GM12878 (cell line): ENCODE data around the gene USP11. TPM values are rescaled to one million over a fixed set of nuclear protein-coding genes. Genes with fewer than 3 reads are reported as not detected.

ENCODE experiments used
- ATAC-seq: fragments of 200-7000 bp; cut with Tn5 transposase; 3 replicates; pipeline ENCODE4 v1.9.1; 2020; ENCODE audit warnings: mild to moderate bottlenecking, moderate library complexity
- BruUV-seq: library from RNA; stranded (reverse); fragments of 400-500 nt; replicated peaks from 2 replicates; lab custom pipeline; 2021; lab: Mats Ljungman, UMichigan
- CTCF ChIA-PET: fragments of 300-600 bp; sonication (Branson Sonifier 250); formaldehyde crosslinking; extraction: SDS; loops from one replicate; lab custom pipeline; 2021; ENCODE audit warnings: inconsistent platforms; lab: Yijun Ruan, JAX
- POLR2A ChIA-PET: fragments of 350-600 bp; formaldehyde crosslinking; extraction: SDS; loops from one replicate; lab custom pipeline; 2021; ENCODE audit warnings: inconsistent platforms; lab: Charles Lee
- RAD21 ChIA-PET: fragments of 300-600 bp; sonication (Branson Sonifier 250); formaldehyde crosslinking; loops from one replicate; lab custom pipeline; 2023; ENCODE audit warnings: antibody characterized with exemption; ENCODE audit not compliant: unreplicated experiment; lab: Charles Lee
- SMC1A ChIA-PET: fragments of 300-600 bp; sonication (Branson Sonifier 250); formaldehyde crosslinking; loops from one replicate; lab custom pipeline; 2023; ENCODE audit not compliant: unreplicated experiment, uncharacterized antibody; lab: Charles Lee
- DNase-seq: peaks from one replicate; pipeline ENCODE4 v3.0.0-alpha.2; 2011; ENCODE audit warnings: low read depth, low spot score
- FAIRE-seq: peaks from 3 replicates; lab custom pipeline; 2011; peaks lifted over from hg19 to GRCh38; lab: Jason Lieb, UNC
- H2AFZ ChIP-seq: 2 replicates; pipeline ENCODE4 v1.6.0; 2011; ENCODE audit warnings: low read depth, low read length, control low read depth; ENCODE audit not compliant: control insufficient read depth
- H3K27ac ChIP-seq: 2 replicates; pipeline ENCODE4 v1.5.1; 2011; ENCODE audit warnings: control low read depth; ENCODE audit not compliant: control insufficient read depth, insufficient read depth
- H3K27me3 ChIP-seq, 2 experiments: replicated peaks in 1 of 2; 2 replicates each; pipeline versions ENCODE4 v1.6.0 to v1.6.1; 2011; ENCODE audit warnings: low read length in 1 of 2; ENCODE audit not compliant: control insufficient read depth in 2 of 2, insufficient read depth in 2 of 2
- H3K36me3 ChIP-seq, 2 experiments: 2 replicates each; pipeline ENCODE4 v1.5.1; 2011; ENCODE audit warnings: low read length in 1 of 2; ENCODE audit not compliant: control insufficient read depth in 2 of 2, insufficient read depth in 2 of 2
- H3K4me1 ChIP-seq: 2 replicates; pipeline ENCODE4 v1.6.1; 2011; ENCODE audit warnings: mild to moderate bottlenecking, low read length, moderate library complexity, mixed read lengths; ENCODE audit not compliant: control insufficient read depth, insufficient read depth
- H3K4me2 ChIP-seq: 2 replicates; pipeline ENCODE4 v1.6.0; 2011; ENCODE audit warnings: control low read depth; ENCODE audit not compliant: control insufficient read depth, insufficient read depth
- H3K4me3 ChIP-seq: fragments of 200-600 bp; sonication (generic); 2 replicates; pipeline ENCODE4 v1.5.1; 2016
- H3K79me2 ChIP-seq: 2 replicates; pipeline ENCODE4 v1.6.0; 2011; ENCODE audit warnings: low read length; ENCODE audit not compliant: control insufficient read depth, insufficient read depth
- H3K9ac ChIP-seq: 2 replicates; pipeline ENCODE4 v1.8.0; 2011; ENCODE audit warnings: low read length, control low read depth, mixed read lengths; ENCODE audit not compliant: control insufficient read depth, insufficient read depth
- H3K9me3 ChIP-seq: replicated peaks from 3 replicates; pipeline ENCODE4 v1.5.1; 2011; ENCODE audit warnings: mild to moderate bottlenecking, low read length; ENCODE audit not compliant: control insufficient read depth, insufficient read depth
- H4K20me1 ChIP-seq: 2 replicates; pipeline ENCODE4 v1.6.0; 2011; ENCODE audit not compliant: control insufficient read depth, insufficient read depth
- EGR1 ChIP-seq, 2 experiments: IDR thresholded peaks; 1 replicate in 1 of 2; 2 replicates in 1 of 2; pipeline ENCODE4 v1.6.1; 2011 to 2012; ENCODE audit warnings: low read depth in 2 of 2, low read length in 2 of 2, borderline replicate concordance in 1 of 2, mild to moderate bottlenecking in 1 of 2, moderate library complexity in 1 of 2
- RELB ChIP-seq: fragments of 450-650 bp; IDR thresholded peaks from 2 replicates; pipeline ENCODE4 v1.6.1; 2017; ENCODE audit warnings: low read depth, mild to moderate bottlenecking, moderate library complexity
- TCF12 ChIP-seq: IDR thresholded peaks from 2 replicates; pipeline ENCODE4 v1.6.1; 2011; ENCODE audit warnings: low read depth, mild to moderate bottlenecking, low read length
- USF1 ChIP-seq: IDR thresholded peaks from 2 replicates; pipeline ENCODE4 v1.6.1; 2011; ENCODE audit warnings: borderline replicate concordance, low read depth, mild to moderate bottlenecking, moderate library complexity, mixed read lengths, low read length; ENCODE audit not compliant: insufficient read depth; ENCODE audit errors: extremely low read length
- USF2 ChIP-seq: IDR thresholded peaks from 2 replicates; pipeline ENCODE4 v1.6.1; 2011; ENCODE audit warnings: low read depth, low read length, improper control_type of control experiment, borderline replicate concordance
- WGBS: methylation state at CpG from one replicate; pipeline ENCODE4 v1.1.6; 2016; ENCODE audit warnings: low lambda C conversion rate; ENCODE audit not compliant: insufficient replicate concordance, insufficient coverage; ENCODE audit errors: missing lambda C conversion rate; 5-methylcytosine and 5-hydroxymethylcytosine counted together
- in situ Hi-C: fragments of 300-500 bp; cut with MboI; formaldehyde crosslinking; loops from 9 replicates; pipeline ENCODE4 v1.14.3; 2018; ENCODE audit warnings: mixed read lengths
- intact Hi-C: fragments of 100-400 bp; cut with micrococcal nuclease; formaldehyde crosslinking; loops from one replicate; pipeline ENCODE4 v1.14.2; 2022; ENCODE audit not compliant: unreplicated experiment
- polyA plus RNA-seq, 11 experiments: library from polyadenylated mRNA; depleted of rRNA in 4 of 11; unstranded in 6 of 11; stranded (reverse) in 5 of 11; fragments of >200 nt; fragmentation: Nextera tagmentation in 4 of 11; fragmentation: Illumina TruSeq in 1 of 11; extraction: Ambion mirVana in 4 of 11; extraction: Trizol in 1 of 11; gene quantifications; 1 replicate in 1 of 11; 2 replicates in 10 of 11; pipeline versions ENCODE4 v1.2.1 to v1.2.3, GENCODE V29; 2011 to 2016; ENCODE audit warnings: inconsistent platforms in 2 of 11, missing spikeins in 2 of 11, low read depth in 1 of 11
- total RNA-seq, 4 experiments: library from RNA; depleted of rRNA in 3 of 4; stranded (reverse); fragments of >200 nt in 3 of 4; fragmentation: Illumina TruSeq in 1 of 4; extraction: Trizol in 1 of 4; gene quantifications; 2 replicates each; pipeline versions ENCODE4 v1.2.1 to v1.2.3, GENCODE V29; 2013 to 2021

USP11 gene
- total and polyA plus RNA-seq, 10 of the 15 experiments (the other 5 are each of a cell fraction or from before 2014, with no cell fraction given) = 3.3 to 44.0 (median 20.9) TPM

- TF ChIP-seq TCF12 = no peak
- in situ Hi-C loops = no loop called here
- no peak for ATAC-seq
Measured at GRCh38 chrX:47278691-47279090, 45.9 kb downstream of the USP11 start.

GRCh38 chrX:47283015-47283771, 50.4 kb downstream of the USP11 start:
- intact Hi-C loops (no loop called here), in situ Hi-C loops (no loop called here)
- no peak overlapping the region for H3K4me3 ChIP-seq
- no peak overlapping the region for H3K27ac ChIP-seq
- no peak overlapping the region for H3K9ac ChIP-seq
- H3K4me1 ChIP-seq = no peaks in the 10 kb centered on the region
- ChIA-PET POLR2A (no interaction called here), RAD21 (no interaction called here), SMC1A (interaction anchor here (0.7 kb wide), 1 partner anchor 545 kb away, joined by 3 read pairs; no protein-coding TSS in a partner anchor), CTCF (no interaction called here)
- H2AFZ ChIP-seq = no peak overlapping the region
- DNase-seq = no peak
- no peaks in the 10 kb centered on the region for H3K27me3 ChIP-seq
- no peaks in the 10 kb centered on the region for H4K20me1 ChIP-seq
- FAIRE-seq = peak; percentile 59
- no peak for ATAC-seq
- TF ChIP-seq USF1 (peak; percentile 71), EGR1 (IDR thresholded peaks at IDR 0.05; ENCODE audit: borderline replicate concordance in 1 of 2, low read depth in 2 of 2, low read length in 2 of 2) (peak in 1 of 2 experiments; percentile 67; a peak in 2 of 3 replicates), RELB (no peak), USF2 (no peak)
- 56% methylated on average over 18 of the region's 18 CpGs for WGBS
- no peaks in the 10 kb centered on the region for H3K79me2 ChIP-seq
- H3K36me3 ChIP-seq = no peaks in the 10 kb centered on the region
- H3K9me3 ChIP-seq = peaks cover 3% of the 10 kb centered on the region; the same call in 1 of the 3 replicates
- BruUV-seq = no TSS peak
- H3K4me2 ChIP-seq = no peak overlapping the region

More at GRCh38 chrX:47278691-47279090, 45.9 kb downstream of the USP11 start:
- RAD21 ChIA-PET = no interaction called here
- intact Hi-C loops = no loop called here
- Histone ChIP-seq H3K27ac (no peak overlapping the region), H3K4me3 (no peak overlapping the region), H3K79me2 (no peaks in the 10 kb centered on the region), H3K4me2 (no peak overlapping the region), H3K27me3 (no peaks in the 10 kb centered on the region; a peak in 1 of 4 replicates), H3K9me3 (no peaks in the 10 kb centered on the region), H4K20me1 (no peaks in the 10 kb centered on the region), H2AFZ (no peak overlapping the region), H3K9ac (no peak overlapping the region), H3K4me1 (no peaks in the 10 kb centered on the region), H3K36me3 (no peaks in the 10 kb centered on the region)
- POLR2A ChIA-PET = no interaction called here
- BruUV-seq = no TSS peak
- CTCF ChIA-PET = no interaction called here
- SMC1A ChIA-PET = no interaction called here
- FAIRE-seq (no peak), DNase-seq (no peak)
- 71% methylated on average over 2 of the region's 2 CpGs for WGBS
